Iris pigment epithelial cell (primary cell): ENCODE data around the gene CEBPA.

Experiments
- DNase-seq: peaks from one replicate; pipeline ENCODE4 v3.0.0-alpha.2; 2011; ENCODE audit warnings: low read depth

The CEBPA gene

DNA sequence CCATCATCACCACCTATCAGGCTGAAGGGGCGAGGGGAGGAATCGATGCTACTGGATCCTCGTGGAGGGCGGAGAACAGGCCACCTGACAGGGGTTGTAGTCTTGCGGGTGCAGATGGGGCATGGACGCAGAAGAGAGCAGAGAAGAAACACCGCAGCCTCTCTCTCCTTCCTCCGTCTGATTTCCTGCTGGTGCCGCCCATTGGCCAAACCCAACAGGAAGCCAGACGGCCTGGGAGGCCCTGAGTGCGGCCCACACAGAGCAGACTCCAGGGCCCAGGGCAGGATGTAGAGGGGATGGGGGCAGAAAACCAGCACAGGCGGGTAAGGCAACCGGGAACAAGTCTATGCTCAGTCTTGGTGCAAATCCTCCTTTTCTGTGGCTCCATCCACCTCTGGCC lies 15.4 kb downstream of the CEBPA start:
- no peak for DNase-seq

DNA sequence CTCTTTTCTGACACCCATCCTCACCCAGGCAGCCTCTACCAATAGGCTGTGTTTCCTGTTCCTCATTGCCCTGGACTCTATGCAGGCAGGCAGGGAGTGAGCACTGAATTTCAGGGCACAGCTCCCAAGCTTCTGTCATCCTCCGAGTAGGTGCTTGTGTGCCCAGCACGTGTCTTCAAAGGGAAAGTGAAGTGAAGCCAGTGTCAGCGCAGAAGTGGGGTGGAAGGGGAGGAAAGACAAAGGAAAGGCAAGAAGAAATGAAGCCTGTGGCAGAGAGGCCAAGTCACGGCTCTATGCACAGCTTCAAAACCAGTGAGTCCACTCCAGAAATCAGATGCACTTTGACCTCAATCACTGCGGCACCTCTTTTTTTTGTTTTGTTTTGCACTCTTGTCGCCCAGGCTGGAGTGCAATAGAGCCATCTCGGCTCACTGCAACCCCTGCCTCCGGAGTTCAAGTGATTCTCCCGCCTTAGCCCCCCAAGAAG lies 16.9 kb downstream of the CEBPA start:
- no peak for DNase-seq

DNA sequence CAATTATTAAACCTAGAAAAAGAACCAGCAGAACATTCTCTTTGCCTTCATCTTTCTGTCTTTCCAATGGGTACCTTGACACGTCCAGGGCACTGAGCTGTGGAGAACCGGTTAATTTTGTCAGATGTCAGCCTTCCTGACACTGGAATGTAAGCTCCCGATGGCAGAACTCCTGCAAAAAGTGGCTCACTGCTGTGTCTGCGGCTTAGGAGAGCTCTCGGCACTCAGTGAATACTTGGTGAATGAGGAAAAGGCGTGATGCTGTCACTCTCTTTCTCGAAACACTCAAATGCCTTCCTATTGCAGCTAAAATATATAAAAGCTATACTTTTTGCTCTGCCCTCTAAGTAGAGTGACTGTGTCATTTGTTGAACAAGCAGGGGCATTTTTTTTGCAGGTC lies 17.6 kb downstream of the CEBPA start:
- no peak for DNase-seq

DNA sequence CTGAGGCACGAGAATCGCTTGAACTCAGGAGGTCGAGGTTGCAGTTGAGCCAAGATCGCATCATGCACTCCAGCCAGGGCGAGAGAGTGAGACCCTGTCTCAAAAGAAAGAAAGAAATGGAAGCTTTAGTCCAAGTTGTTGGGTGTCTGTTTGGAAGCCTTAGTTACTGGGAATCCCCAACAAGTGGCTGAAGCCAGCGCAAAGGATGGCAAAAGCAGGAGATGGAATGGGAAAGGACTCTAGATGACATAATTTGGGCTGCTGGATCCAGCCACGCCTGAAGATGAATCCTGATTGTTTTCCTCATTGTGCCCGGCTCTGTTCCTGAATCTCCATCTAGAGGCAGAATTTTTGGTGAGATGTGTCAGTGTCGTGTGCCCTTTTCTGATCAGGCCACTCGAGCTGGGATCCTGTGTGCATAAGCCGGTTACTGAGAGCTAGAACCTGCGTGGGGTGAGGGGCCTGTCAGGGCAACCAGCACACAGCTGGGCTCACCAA lies 18.1 kb downstream of the CEBPA start:
- no peak for DNase-seq

DNA sequence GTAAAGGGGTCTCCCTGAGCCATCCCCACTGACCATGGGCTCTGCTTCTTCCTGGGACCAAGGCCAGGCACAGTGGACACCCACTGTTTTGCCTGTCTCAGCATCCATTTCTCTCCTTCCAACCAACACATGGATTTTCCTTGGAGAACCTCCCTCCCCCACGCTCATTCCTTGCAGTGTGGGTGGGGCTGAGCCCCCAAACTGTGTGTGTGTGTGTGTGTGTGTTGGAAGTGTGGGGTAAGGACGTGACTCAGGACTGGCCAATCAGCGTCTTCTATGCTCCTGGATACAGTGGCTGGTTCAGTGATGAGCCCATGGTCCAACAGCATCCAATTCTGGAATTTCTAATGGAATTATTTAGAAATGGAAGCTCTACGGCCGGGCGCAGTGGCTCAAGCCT lies 18.7 kb downstream of the CEBPA start:
- no peak for DNase-seq

DNA sequence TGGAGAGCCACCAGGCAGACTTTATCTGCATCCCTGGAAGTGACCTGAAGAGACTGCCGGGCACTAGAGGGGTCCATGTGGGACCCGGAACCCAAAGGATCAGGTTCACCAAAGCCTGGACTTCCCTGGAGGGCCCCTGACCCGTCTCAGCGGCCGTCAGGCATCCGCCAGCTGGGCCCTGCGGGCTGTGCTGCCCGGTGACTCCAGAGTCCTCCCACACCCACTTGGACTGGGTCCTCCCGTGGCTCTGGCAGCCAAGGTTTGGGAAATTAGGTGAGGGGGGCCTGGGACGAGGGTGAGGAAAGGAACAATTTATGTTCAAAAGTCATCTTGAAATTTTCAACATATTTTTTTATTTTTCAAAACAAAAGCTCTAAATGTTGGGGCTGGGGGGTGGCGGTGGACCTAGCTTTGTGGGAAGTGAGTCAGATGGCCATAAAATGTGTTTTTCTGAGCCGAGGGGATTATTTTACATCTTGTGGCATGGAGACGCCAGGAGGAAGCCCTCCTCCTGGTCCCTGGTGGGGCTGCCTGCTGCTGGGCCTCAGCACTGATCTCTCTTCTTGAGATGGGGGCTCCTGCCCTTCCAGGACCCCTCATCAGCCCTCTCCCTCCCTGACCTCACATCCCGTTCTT lies 20.2 kb downstream of the CEBPA start:
- DNase-seq = no peak

DNA sequence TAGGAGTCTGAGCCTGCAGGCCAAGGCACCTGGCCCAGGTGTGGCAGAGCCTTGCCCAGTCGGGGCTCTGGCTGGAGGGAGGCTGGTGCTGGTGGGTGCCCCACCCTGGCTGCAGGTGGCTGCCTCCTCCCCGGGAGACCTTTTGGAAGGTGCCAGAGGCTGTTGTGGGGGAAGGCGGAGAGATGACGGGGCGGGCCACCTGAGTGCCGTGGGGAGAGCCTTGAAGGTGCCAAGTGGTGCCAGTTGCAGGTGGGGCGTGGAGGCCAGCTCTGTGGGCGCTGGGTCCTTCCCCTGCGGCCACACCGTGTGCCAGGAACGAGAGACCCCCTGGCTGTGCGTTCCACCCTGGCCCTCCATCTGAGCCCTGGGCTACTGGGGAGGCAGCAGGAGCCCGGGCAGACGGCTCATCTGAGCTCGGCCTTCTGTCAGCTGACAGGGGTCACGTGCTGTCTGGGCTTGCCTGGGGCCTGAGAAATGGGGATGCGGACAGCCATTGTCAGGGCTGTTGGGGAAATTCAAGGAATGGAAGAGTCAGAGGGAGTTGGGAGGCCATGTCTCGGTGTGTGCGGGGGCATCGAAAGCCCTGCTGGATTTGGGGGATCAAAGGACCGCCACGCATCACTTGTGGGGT lies 20.9 kb downstream of the CEBPA start:
- no peak for DNase-seq

DNA sequence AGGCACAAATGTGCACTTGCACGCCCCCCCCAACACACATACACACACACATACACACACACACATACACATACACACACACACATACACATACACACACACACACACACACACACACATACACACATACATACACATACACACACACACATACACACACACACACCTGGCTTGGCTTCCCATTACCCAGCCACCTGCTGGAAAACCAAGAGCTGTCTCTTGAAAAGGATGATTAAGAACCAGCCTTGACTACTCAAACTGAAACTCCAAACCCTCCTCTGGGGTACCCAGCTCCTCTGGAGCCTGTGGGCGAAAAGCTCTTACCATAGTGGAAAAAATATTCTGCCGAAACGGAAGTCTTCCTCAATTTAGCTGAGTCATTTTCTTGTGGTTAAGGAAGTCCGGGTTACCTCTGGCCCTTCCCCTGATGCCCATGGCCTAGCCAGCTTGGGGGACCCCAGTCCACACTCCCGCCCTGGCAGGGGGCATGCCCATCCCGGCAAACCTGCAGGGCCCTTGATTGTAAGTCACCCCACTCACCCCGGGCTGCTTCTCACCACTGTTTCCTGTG lies 21.9 kb downstream of the CEBPA start:
- DNase-seq = no peak

DNA sequence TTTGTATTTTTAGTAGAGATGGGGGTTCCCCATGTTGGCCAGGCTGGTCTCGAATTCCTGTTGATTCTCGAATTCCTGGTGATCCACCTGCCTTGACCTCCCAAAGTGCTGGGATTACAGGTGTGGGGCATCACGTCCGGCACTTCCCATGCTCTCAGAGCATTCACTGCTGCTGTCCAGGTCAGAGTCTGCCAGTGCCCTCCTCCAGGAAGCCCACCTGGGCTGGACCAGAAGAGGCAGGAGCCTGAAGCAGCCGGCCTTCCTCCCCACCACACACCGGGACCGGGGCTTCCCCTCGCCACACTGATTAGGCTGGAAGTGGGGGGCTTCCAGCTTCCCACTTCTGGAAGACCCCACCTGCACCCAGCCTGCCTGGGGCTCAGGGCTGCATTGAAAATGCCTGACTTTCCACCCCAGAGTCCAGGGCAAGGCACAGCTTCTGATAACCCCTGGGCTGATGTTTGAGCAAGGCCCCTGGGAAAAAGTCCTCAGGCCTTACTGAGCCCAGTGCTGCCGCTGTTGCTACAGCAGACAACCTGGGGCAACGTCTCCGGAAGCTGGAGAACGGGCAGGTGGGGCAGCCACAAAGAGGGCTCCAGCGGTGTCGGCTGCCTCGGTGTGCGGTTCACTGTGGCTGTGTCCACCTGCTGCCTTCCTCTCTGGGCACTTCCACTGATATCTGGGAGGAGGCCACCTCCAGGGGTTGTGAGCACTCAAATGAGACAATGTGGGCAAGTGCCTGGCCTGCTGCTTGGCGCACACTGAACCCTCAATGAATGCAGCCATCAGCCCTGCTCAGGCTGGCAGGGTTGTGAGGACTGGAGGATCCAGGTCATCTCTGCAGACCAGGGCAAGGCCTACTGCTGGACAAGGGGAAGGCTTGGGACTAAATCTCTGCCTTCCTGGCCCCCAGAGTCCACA lies 22.6 kb downstream of the CEBPA start:
- DNase-seq = no peak

DNA sequence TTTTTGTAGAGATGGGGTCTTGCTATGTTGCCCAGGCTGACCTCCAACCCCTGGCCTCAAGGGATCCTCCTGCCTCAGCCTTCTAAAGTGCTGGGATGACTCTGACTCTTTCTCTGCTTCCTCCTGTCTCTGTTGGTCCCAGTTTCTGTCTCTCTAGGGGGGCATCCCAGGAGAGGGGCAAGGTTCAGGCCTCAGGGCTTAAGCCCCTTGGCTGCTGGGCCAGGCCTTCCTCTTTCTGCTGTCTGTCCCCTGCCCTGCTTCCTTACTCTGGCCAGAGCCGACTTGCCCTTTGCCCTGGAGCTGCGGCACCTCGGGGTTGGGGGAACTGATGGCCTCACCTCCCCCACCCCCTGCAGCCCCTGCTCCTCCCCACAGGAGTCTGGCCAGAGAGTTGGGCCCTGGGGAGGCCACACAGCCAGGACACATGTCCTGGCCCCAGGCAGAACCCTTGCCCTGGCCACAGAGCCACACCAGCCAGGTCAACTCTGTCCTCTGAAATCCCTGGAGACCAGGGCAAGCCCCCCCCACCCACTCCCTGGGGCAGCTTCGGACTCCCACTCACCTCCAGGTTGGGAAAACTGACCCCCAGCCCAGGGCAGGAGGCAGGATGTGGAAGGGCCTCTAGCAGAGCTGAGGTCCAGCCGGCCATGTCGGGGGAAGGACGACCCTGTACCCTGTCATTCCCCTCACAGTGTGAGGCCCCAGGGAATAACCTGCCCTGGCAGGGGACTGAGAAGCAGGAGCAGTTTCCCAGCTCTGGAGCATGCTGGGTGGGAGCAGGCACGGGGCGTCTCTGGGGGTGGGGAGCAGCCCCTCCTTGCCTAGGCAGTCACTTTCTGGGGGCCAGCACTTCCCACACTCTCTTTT lies 23.7 kb downstream of the CEBPA start:
- no peak for DNase-seq

DNA sequence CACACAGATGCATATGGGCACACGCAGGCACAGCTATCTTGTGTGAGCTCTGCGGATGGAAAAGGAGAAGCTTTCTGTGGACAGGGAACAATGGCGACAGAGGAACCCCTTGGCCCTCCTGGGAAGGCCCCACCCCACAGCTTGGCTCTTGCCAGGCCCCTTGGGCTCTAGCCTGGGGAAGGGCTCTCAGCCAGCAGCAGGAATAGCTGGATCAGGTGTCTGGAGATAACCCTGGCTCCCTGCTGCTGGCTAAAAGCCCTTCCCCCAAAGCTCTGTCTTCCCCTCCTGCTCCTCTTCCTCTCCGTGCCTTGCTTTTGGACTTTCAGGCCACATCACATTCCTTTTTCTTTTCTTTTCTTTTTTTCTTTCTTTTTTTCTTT lies 24.3 kb downstream of the CEBPA start:
- no peak for DNase-seq

DNA sequence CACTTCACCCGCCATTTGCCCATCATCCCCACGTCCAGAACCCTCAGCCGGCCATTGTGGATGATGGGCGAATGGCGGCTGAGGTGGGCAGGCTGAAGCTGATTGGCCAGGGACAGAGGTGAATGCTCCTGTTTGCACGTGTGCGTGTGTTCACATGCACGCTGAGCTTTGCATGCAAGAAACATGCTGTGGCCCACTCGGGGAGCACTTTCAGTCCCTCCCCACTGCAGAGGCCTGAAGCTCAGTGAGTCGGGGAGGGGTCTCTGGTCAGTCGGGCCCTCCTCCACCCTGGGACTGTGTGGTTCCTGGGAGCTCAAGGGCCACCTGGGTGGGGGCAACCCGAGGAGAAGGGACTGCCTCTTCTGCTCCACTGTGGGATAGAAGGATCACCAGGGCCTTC lies 24.9 kb downstream of the CEBPA start:
- DNase-seq = no peak

DNA sequence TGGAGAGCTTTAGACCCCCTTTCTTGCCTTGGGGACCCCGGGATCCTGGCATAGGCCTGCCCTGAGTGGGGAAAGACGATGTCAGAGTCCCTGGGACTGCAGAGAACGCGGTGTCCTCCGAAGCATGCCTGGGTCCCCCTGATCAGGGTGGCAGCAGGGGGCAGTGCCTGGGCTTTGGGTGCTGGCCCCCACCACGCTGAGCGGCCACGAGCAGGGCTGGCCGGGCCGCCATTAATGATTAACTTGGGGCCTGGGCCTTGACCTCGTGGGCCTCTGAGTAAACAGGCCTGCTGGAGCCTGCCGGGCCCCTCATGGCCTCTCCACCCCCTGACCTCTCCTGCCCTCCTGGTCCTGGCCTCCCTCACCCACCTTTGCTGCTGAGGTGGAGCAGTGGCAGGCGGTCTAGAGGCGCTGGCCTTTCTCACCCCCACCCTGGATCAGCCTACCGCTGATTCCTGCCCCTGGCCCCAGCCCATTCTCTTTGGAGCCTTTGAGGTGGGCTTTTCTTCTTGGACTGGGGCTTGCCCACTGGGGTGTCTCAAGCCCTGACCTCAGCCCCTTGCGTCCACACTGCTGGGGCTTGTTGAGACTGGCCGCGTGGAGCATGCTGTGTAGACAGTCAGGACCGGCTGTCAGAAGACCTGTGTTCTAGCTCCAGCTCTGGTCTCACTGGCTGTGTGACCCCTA lies 26.3 kb downstream of the CEBPA start:
- DNase-seq = no peak

DNA sequence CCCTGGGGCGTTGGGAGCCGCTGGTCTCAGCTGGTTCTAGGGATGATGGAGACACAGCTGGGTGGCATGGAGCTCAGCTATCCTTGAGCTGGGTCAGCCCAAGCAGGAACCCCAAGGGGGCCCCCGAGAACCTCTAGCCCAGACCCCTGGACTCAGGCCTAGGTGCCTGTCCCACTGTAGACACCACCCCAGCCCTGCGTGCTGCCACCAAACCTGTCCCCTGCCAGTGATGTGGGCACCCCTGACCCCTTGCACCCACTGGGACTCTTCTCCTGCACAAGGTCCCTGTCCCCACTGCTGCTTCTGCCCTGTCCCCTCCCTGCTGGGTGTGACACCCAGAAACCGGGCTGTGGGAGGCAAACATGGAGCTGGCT lies 26.8 kb downstream of the CEBPA start:
- DNase-seq = no peak

DNA sequence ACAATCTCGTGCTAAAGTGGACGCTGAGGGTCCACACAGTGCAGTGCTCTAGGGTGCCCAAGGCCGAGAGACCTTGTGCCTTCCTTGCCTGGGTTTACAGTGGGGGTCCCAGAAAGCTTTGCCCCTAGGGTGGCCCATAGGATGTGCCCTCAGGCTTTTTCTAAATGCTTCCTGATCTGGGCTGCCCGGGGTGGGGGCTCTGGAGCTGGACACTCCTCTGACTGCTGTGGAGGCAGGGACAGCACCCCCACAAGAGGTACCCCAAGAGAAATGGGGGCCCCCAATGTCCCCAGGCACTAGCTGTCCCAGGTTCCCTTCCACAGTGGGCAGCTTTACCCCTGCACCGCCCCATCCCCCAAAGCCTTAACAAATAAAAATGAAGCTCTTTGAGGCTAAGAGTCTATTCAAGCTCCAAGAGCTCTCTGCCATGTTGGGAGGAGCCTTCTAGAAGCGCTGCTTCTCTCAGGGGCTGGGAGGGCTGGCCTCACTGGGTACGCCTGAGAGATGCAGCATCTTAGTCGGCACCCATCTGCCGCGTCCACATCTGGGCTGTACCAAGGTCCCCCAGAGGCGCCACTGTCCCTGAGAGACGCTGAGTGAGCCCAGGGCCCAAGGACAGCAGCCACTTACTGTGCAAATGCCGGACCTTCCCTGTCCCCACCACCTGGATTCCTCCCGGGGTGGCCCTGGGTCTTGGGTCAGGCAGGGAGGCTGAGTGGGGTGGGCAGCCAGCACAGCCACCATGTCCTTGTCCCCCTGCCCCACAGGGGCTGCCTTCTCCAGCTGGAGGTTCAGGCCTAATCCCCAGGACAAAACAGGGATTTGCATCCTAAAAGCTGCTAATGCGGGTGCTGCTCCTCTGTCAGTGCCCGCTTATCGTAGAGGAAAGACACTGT lies 27.4 kb downstream of the CEBPA start:
- DNase-seq = no peak

DNA sequence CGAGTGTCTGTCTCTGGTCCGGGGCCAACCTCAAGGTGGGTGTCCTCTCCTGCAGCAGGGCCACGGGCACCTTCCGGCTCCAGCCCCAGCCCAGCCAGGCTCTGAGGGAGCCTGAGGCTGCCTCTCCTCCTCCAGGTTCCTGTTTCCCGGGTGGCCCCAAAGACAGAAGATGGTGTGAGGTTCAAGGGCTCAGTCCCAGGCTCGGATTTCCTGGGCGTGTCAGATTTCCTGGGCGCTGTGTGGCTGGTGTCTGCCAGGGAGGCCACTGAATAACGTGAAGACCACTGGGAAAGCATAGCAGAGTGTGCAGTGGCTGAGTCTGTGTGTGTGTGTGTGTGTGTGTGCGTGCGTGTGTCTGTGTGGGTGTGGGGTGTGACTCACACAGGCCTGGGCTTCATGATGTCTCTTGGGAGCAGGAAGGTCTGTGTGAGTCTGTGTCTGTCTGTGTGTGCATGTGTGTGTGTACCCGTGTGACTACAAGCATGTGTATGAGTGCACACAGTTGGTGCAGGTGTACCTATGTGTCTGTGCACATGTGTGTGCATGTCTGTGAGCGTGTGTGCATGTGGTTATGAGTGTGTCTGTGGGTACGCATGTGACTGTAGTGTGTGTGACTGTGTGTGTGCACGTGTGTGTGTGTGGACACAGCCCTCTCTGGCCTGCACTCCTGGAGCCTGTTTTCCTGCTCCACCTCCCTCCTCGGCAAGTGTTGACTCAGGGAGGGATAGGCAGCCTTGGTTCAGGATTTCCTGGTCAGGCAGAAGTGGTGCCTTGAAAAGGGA lies 28.3 kb downstream of the CEBPA start:
- DNase-seq = peak; percentile 89

DNA sequence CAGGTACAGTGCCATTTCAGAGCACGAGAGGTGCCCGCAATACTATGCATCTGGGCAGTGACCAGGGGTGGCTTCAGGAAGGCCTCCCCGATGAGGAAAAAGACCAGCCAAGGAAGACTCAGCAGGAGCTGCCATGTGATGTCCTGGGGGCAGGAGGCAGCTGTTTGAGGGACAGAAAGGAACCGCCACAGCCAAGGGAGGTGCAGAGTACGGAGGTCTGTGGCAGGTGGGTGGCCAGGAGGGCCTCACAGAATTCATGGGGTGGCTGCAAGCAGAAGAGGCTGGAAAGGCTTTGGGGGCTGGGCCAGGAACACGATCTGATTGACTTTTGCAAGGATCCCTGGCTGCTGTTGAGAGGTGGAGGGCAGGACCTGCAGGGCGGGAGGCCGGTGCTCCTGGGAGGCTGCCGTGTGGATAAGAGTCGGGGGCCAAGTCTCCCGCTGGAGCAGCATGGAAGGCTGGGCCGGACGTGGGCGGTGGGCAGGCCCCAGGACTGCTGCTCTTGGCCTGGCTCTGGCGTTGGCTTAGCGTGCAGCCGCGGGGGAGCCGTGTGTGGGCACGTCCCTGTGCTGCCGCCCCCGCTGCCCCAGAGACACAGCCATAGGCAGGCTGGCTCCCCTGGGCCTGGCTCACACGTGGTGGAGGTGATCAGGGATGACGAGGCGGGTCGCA lies 29.1 kb downstream of the CEBPA start:
- DNase-seq = no peak

DNA sequence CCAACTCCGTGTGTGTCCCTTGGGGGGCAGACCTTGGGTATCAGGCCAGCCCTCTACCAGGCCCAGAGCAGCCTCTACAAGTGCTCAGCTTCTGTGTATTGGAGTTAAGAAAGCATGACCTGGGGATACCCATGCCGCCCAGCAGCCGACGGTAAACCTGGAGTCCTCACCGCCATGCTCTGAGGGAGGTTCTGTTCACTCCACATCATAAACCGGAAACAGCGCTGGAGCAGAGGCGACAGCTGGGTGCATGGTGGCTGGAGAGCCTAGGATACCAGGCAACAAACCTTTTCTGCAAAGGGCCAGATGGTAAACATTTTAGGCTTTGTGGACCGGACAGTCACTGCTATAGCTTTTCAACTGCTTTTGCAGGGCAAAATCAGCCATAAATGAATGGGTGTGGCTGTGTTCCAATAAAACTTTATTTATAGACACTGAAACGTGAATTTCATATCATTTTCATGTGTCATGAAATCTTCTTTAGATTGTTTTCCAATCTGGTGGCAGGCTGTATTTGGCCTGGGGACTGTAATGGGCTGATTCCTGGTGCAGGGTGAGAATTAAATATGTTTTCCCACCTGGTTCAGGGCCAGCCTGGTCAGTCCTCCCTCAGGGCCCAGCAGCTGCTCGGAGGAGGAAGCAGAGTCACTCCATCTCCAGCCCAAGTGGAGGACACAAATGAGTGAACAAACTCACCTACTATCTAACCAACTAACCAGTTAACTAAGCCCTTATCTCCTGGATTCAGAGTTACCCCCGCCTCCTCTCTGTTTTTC lies 30.9 kb downstream of the CEBPA start:
- no peak for DNase-seq
